Measurements from ENCODE around the gene SFMBT2. TPM values are rescaled to one million over a fixed set of nuclear protein-coding genes. Genes with fewer than 3 reads are reported as not detected.

Gene SFMBT2
- total RNA-seq (7.7 TPM), polyA plus RNA-seq (ENCODE audit: insufficient read depth in 1 of 8, insufficient read length in 8 of 8, low replicate concordance in 1 of 8) (1 to 10 TPM; 6.1 to 9.8 (median 7.9) TPM)
- long read RNA-seq, donor 1, result 0 reads
- long read RNA-seq, donor 2, result 0 reads
- long read RNA-seq, donor 3, result 0 reads
- long read RNA-seq, donor 4, result 0 reads
- long read RNA-seq, donor 5, partial matches to known transcripts, result 0 of 1 reads
- long read RNA-seq, donor 5, other reads (novel, unspliced or antisense), result 0 of 1 reads
- long read RNA-seq, donor 6, result 0 reads
- long read RNA-seq, donor 7, result 0 reads
- long read RNA-seq, donor 8, result 0 reads
- long read RNA-seq, donor 9, result 0 reads
- long read RNA-seq, donor 10, result 0 reads
- long read RNA-seq, donor 11, result 0 reads

DNA sequence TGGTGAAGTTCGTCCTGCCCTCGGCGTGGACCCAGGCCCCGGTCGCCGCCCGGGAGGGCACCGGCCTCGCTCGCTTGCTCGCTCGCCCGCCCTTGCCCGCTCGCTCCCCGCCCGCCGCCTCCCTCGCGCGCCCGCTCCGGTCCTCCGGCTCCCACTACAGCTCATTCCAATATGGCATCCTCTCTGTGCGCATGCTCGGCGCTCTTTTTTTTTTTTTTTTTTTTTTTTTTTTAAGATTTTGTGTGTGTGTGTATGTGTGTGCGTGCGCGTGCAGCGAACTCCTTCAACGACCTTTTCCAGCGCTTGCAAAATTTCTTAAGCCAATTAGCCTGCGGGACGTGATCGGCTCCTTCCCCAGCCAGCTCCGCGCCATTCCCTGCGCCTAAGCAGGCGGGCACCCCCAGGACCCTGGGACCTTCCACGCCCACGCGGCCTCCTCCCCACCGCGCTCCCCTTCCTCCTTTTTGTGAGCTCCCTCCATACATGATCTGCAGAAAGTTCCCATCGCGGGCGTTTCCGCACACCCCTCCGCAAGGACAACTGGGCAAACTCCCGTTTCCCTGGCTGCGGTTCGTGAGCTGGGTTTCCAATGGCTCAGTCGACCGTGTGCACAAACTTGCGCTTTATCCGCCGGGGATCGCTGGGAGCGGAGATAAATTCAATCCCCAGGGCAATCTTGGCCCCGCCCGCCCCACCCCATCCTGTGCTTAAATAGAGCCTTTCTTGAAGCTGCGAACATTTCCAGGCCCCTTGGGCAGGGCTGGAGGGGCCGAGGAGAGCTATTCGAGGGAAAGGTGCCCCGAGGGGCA is at the start of gene SFMBT2:
Gene SFMBT2, minus strand, starts transcription at position 173 of the 809 bp plus-strand sequence. CDS start 29,136 bp downstream, outside the sequence.
- Histone ChIP-seq H3K4me3 (ENCODE audit: low read length) (peak within 1 kb of the TSS; percentile 82), H3K27ac (ENCODE audit: low read length) (peak within 1 kb of the TSS; percentile 89), H3K27me3 (ENCODE audit: control insufficient read depth, insufficient read depth, low read length) (peaks cover 57% of the 10 kb centered on the region), H3K9me3 (replicated peaks; ENCODE audit: control insufficient read depth, low read depth, low read length) (no peaks in the 10 kb centered on the region), H3K4me1 (ENCODE audit: control insufficient read depth, insufficient read depth, low read length) (peaks cover 42% of the 10 kb centered on the region), H3K36me3 (ENCODE audit: control insufficient read depth, insufficient read depth, low read length) (no peaks in the 10 kb centered on the region)
- WGBS (ENCODE audit: insufficient coverage), result under 1% methylated on average over 42 of the region's 66 CpGs
- DNase-seq, result peak; percentile 93

DNA sequence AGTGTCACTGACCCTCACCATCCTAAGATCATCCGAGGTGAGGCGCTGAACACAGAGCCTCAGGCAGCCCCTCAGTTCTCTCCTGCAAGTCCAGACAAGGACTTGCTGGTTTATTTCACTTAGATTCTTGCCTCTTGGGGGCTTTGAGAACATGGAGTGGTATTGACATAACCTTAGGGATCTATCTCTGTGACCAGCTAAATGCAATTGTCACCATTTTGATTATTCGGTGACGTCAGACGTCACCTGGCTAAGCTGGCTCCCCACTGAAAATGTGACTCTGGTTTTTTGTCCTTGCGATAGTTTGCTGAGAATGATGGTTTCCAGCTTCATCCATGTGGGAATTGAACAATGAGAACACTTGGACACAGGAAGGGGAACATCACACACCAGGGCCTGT is 49.2 kb upstream of the SFMBT2 start:
- 67% methylated on average over 3 of the region's 6 CpGs for WGBS (ENCODE audit: insufficient coverage)
- Histone ChIP-seq H3K27me3 (ENCODE audit: control insufficient read depth, insufficient read depth, low read length) (no peaks in the 10 kb centered on the region), H3K4me1 (ENCODE audit: control insufficient read depth, insufficient read depth, low read length) (peaks cover 3% of the 10 kb centered on the region), H3K9me3 (replicated peaks; ENCODE audit: control insufficient read depth, low read depth, low read length) (no peaks in the 10 kb centered on the region), H3K27ac (ENCODE audit: low read length) (no peak overlapping the region), H3K4me3 (ENCODE audit: low read length) (no peak overlapping the region), H3K36me3 (ENCODE audit: control insufficient read depth, insufficient read depth, low read length) (no peaks in the 10 kb centered on the region)
- no peak for DNase-seq

- peaks cover 3% of the 10 kb centered on the region for H3K4me1 ChIP-seq (ENCODE audit: control insufficient read depth, insufficient read depth, low read length)
- H3K4me3 ChIP-seq (ENCODE audit: low read length), result no peak overlapping the region
- H3K36me3 ChIP-seq (ENCODE audit: control insufficient read depth, insufficient read depth, low read length), result no peaks in the 10 kb centered on the region
- no peak for DNase-seq
- H3K9me3 ChIP-seq (replicated peaks; ENCODE audit: control insufficient read depth, low read depth, low read length), result no peaks in the 10 kb centered on the region
- no peak overlapping the region for H3K27ac ChIP-seq (ENCODE audit: low read length)
- H3K27me3 ChIP-seq (ENCODE audit: control insufficient read depth, insufficient read depth, low read length), result no peaks in the 10 kb centered on the region
- 75% methylated on average over 1 of the region's 2 CpGs for WGBS (ENCODE audit: insufficient coverage)
Observed at GRCh38 chr10:7458556-7458955, 47.7 kb upstream of the SFMBT2 start.

DNA sequence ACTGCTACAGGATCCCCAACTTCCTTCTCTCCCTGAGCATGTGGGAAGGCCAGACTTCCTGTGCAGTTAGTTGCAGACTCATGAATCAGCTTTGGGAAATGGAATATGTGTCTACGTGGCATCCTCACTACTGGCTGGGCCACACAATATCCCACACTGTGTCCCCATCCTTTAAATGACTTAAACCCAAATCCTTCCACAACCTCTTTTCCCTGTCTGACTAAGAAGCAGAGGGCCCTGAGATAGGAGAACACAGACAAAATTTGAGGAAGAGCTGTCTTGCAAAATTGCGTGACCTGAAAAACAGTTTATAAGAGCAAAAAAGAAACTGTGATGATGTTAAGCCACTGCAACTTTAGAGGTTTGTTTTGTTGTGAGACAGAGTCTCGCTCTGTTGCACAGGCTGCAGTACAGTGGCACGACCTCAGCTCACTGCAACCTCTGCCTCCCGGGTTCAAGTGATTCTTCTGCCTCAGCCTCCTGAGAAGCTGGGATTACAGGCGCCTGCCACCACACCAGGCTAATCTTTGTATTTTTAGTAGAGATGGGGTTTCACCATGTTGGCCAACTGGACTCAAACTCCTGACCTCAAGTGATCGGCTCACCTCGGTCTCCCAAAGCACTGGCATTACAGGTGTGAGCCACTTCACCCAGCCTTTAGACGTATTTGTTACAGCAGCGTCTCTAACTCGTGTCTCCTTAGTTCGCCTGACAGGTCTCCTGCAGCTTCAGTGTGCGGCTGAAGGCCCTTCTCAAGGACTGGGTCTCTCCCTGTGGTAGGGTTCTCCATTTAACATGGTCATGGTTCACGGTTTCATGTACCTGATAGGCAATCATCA is 46.9 kb upstream of the SFMBT2 start:
- DNase-seq, result peak; percentile 54
- Histone ChIP-seq H3K27ac (ENCODE audit: low read length) (no peak overlapping the region), H3K9me3 (replicated peaks; ENCODE audit: control insufficient read depth, low read depth, low read length) (no peaks in the 10 kb centered on the region), H3K36me3 (ENCODE audit: control insufficient read depth, insufficient read depth, low read length) (no peaks in the 10 kb centered on the region), H3K4me3 (ENCODE audit: low read length) (no peak overlapping the region), H3K4me1 (ENCODE audit: control insufficient read depth, insufficient read depth, low read length) (peaks cover 3% of the 10 kb centered on the region), H3K27me3 (ENCODE audit: control insufficient read depth, insufficient read depth, low read length) (no peaks in the 10 kb centered on the region)
- 90% methylated on average over 8 of the region's 14 CpGs for WGBS (ENCODE audit: insufficient coverage)

- peaks cover 5% of the 10 kb centered on the region for H3K9me3 ChIP-seq (replicated peaks; ENCODE audit: control insufficient read depth, low read depth, low read length)
- H3K4me3 ChIP-seq (ENCODE audit: low read length), result no peak overlapping the region
Observed at GRCh38 chr10:7449063-7449695, 38.3 kb upstream of the SFMBT2 start.

GRCh38 chr10:7445474-7446185 is 34.8 kb upstream of the SFMBT2 start:
- Histone ChIP-seq H3K9me3 (replicated peaks; ENCODE audit: control insufficient read depth, low read depth, low read length) (peaks cover 5% of the 10 kb centered on the region), H3K36me3 (ENCODE audit: control insufficient read depth, insufficient read depth, low read length) (no peaks in the 10 kb centered on the region), H3K27ac (ENCODE audit: low read length) (no peak overlapping the region), H3K4me3 (ENCODE audit: low read length) (no peak overlapping the region), H3K4me1 (ENCODE audit: control insufficient read depth, insufficient read depth, low read length) (peaks cover 4% of the 10 kb centered on the region), H3K27me3 (ENCODE audit: control insufficient read depth, insufficient read depth, low read length) (peaks cover 2% of the 10 kb centered on the region)
- 91% methylated on average over 4 of the region's 7 CpGs for WGBS (ENCODE audit: insufficient coverage)
- no peak for DNase-seq

More at GRCh38 chr10:7449063-7449695, 38.3 kb upstream of the SFMBT2 start:
- DNase-seq, result no peak
- Histone ChIP-seq H3K4me1 (ENCODE audit: control insufficient read depth, insufficient read depth, low read length) (peaks cover 4% of the 10 kb centered on the region), H3K27me3 (ENCODE audit: control insufficient read depth, insufficient read depth, low read length) (peaks cover 2% of the 10 kb centered on the region), H3K36me3 (ENCODE audit: control insufficient read depth, insufficient read depth, low read length) (no peaks in the 10 kb centered on the region), H3K27ac (ENCODE audit: low read length) (no peak overlapping the region)
- no CpG with 5 or more reads among the region's 4 CpGs for WGBS (ENCODE audit: insufficient coverage)

- Histone ChIP-seq H3K4me3 (ENCODE audit: low read length) (no peak overlapping the region), H3K27ac (ENCODE audit: low read length) (no peak overlapping the region), H3K27me3 (ENCODE audit: control insufficient read depth, insufficient read depth, low read length) (peaks cover 2% of the 10 kb centered on the region), H3K36me3 (ENCODE audit: control insufficient read depth, insufficient read depth, low read length) (no peaks in the 10 kb centered on the region), H3K9me3 (replicated peaks; ENCODE audit: control insufficient read depth, low read depth, low read length) (peaks cover 5% of the 10 kb centered on the region), H3K4me1 (ENCODE audit: control insufficient read depth, insufficient read depth, low read length) (peaks cover 4% of the 10 kb centered on the region)
- 53% methylated on average over 17 of the region's 19 CpGs for WGBS (ENCODE audit: insufficient coverage)
- peak; percentile 62 for DNase-seq
Observed at GRCh38 chr10:7444551-7445121, 33.8 kb upstream of the SFMBT2 start.

DNA sequence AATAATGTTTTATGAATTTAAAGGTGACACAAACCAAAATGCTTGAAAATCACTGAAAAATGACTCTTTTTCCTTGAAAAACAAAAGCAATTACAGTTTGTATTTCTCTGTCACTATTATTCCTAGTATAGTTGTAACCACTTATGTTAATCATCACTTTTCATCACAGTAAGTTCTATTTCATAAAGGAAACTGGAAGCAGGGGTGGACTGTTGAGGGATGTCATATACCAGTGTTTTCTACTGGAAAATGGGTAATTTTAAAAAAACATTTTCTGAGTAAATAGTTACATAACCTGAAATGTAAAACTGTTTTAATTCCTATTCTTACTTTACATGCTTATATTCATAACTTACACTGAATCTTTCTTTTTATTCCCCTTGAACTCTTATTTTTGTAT is 32.2 kb upstream of the SFMBT2 start:
- peaks cover 4% of the 10 kb centered on the region for H3K4me1 ChIP-seq (ENCODE audit: control insufficient read depth, insufficient read depth, low read length)
- no peaks in the 10 kb centered on the region for H3K36me3 ChIP-seq (ENCODE audit: control insufficient read depth, insufficient read depth, low read length)
- peaks cover 2% of the 10 kb centered on the region for H3K27me3 ChIP-seq (ENCODE audit: control insufficient read depth, insufficient read depth, low read length)
- no peak overlapping the region for H3K4me3 ChIP-seq (ENCODE audit: low read length)
- no peak for DNase-seq
- H3K27ac ChIP-seq (ENCODE audit: low read length), result no peak overlapping the region
- H3K9me3 ChIP-seq (replicated peaks; ENCODE audit: control insufficient read depth, low read depth, low read length), result no peaks in the 10 kb centered on the region
